Measurements from ENCODE around the gene FBXL5. TPM values are rescaled to one million over a fixed set of nuclear protein-coding genes. Genes with fewer than 3 reads are reported as not detected.
A peak's percentile ranks its signal among the peaks of the same experiment; 100 is the strongest.
"Not testable (repeated sequence)": the region's sequence is repeated elsewhere in the genome, so short reads cannot be mapped to it uniquely, and the experiment has no call there.

Gene FBXL5
- total RNA-seq, 2 donors from 2014 or later: 81.0 to 83.1 TPM

- Histone ChIP-seq H3K36me3 (no peaks in the 10 kb centered on the region), H3K4me3 (no peak overlapping the region), H3K4me1 (peaks cover 0 to 53% of the 10 kb centered on the region in 2 donors), H3K9me3 (no peaks in the 10 kb centered on the region), H3K27ac (peak overlapping the region; percentile 25 to 27), H3K27me3 (no peaks in the 10 kb centered on the region)
- peak; percentile 50 to 82 for TF ChIP-seq CTCF (IDR thresholded peaks at IDR 0.05)
- DNase-seq (ENCODE audit: low spot score): no peak
Measured at GRCh38 chr4:15649914-15650545, 5.1 kb downstream of the FBXL5 start.

DNA sequence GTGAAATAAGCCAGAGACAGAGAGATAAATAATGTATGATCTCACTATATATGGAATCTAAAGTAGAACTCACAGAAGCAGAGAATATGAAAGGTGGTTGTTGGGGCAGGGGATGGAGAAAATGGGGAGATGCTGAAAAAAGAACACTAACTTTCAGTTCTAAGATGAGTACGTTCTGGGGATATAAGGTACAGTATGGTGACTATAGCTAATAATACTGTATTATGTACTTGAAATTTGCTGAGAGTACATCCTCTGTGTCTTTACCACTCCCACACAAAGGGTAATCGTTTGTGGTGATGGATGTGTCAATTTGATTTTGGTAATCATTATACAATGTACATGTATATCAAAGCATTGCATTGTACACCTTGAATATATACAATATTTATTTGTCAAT is 6.6 kb downstream of the FBXL5 start:
- H3K27me3 ChIP-seq: no peaks in the 10 kb centered on the region
- H3K36me3 ChIP-seq: no peaks in the 10 kb centered on the region
- peaks cover 0 to 60% of the 10 kb centered on the region in 2 donors for H3K4me1 ChIP-seq
- DNase-seq (ENCODE audit: low spot score): no peak
- no peak overlapping the region for H3K27ac ChIP-seq
- no peaks in the 10 kb centered on the region for H3K9me3 ChIP-seq
- H3K4me3 ChIP-seq: no peak overlapping the region
- no peak for TF ChIP-seq CTCF (IDR thresholded peaks at IDR 0.05)

- H3K9me3 ChIP-seq: no peaks in the 10 kb centered on the region
- no peaks in the 10 kb centered on the region for H3K27me3 ChIP-seq
- no peak for DNase-seq (ENCODE audit: low spot score)
- H3K4me1 ChIP-seq: no peaks in the 10 kb centered on the region
- H3K27ac ChIP-seq: no peak overlapping the region
- no peak overlapping the region for H3K4me3 ChIP-seq
- H3K36me3 ChIP-seq: peaks cover 54% of the 10 kb centered on the region
- TF ChIP-seq CTCF (IDR thresholded peaks at IDR 0.05): no peak
Measured at GRCh38 chr4:15638418-15638817, 16.7 kb downstream of the FBXL5 start.

DNA sequence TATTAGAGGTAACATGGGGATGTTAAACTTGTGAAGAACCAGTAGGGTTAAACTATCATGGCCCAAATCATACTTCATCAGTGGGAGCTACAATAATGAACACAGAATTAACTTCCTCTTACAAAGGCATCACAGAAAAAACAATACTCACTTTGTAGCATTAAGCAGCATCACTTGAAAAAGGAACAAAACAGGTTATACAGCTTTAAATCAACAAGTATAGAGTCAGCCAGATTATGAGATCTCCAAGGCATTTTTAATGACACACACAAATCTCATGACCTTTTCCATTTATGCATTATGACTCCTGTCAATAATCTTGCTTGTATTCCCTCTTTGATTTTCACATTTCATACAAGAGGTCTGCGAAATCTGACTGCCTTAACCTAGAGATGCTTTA is 18.3 kb downstream of the FBXL5 start:
- no peak overlapping the region for H3K27ac ChIP-seq
- H3K27me3 ChIP-seq: no peaks in the 10 kb centered on the region
- no peak for DNase-seq (ENCODE audit: low spot score)
- H3K36me3 ChIP-seq: peaks cover 67% of the 10 kb centered on the region
- TF ChIP-seq CTCF (IDR thresholded peaks at IDR 0.05): no peak
- no peaks in the 10 kb centered on the region for H3K4me1 ChIP-seq
- no peak overlapping the region for H3K4me3 ChIP-seq
- no peaks in the 10 kb centered on the region for H3K9me3 ChIP-seq

GRCh38 chr4:15617407-15617806 is 37.8 kb downstream of the FBXL5 start:
- not testable (repeated sequence) for H3K4me3 ChIP-seq; H3K27me3 ChIP-seq; H3K27ac ChIP-seq; H3K36me3 ChIP-seq; H3K4me1 ChIP-seq; DNase-seq (ENCODE audit: low spot score)
- peaks cover 0 to 22% of the 10 kb centered on the region in 2 donors for H3K9me3 ChIP-seq

DNA sequence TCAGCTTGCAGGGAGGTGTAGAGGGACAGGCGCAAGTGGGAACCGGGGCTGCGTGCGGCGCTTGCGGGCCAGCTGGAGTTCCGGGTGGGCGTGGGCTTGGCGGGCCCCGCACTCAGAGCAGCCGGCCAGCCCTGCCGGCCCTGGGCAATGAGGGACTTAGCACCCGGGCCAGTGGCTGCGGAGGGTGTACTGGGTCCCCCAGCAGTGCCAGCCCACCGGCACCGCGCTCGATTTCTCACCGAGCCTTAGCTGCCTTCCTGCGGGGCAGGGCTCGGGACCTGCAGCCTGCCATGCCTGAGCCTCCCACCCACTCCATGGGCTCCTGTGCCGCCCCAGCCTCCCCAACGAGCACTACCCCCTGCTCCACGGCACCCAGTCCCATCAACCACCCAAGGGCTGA is 40.3 kb downstream of the FBXL5 start:
- not testable (repeated sequence) for H3K4me3 ChIP-seq; H3K27me3 ChIP-seq; H3K27ac ChIP-seq; H3K36me3 ChIP-seq; H3K4me1 ChIP-seq; DNase-seq (ENCODE audit: low spot score)
- peaks cover 0 to 11% of the 10 kb centered on the region in 2 donors for H3K9me3 ChIP-seq

DNA sequence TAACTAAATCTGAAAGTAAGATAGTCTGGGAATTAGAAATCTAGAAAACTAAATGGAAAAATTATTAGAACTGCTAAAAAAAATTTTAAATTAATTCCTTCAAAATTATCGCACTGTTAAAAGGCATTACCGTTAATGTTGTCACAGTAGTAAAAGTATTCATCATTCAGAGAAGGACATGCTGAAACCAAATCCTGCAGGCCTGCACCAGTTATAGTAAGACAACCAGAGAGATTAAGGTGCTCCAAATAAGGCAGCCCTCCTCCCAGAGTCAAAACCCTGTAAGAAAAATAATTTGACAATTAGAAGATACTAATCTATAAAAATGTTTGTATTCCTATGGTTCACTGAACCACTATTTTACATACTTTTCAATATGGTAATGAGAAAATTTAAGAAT is 43.0 kb downstream of the FBXL5 start:
- H3K4me3 ChIP-seq: no peak overlapping the region

More for the DNA sequence above, 43.0 kb downstream of the FBXL5 start:
- Histone ChIP-seq H3K4me1 (peaks cover 0 to 4% of the 10 kb centered on the region in 2 donors), H3K36me3 (no peaks in the 10 kb centered on the region), H3K9me3 (no peaks in the 10 kb centered on the region), H3K27me3 (no peaks in the 10 kb centered on the region), H3K27ac (no peak overlapping the region)
- TF ChIP-seq CTCF (IDR thresholded peaks at IDR 0.05): no peak
- DNase-seq (ENCODE audit: low spot score): no peak

All from right atrium auricular region (tissue), 2 donors.